GM20431 (cell line): ENCODE measurements around the gene FYTTD1.

Experiments
- in situ Hi-C: fragments of 300-500 bp; cut with MseI, MboI; formaldehyde crosslinking; loops from one replicate; pipeline ENCODE4 v1.15.0; 2020; ENCODE audit warnings: low sequenced_read_pairs; ENCODE audit not compliant: unreplicated experiment

The FYTTD1 gene

GRCh38 chr3:197736491-197737318 lies 13.0 kb upstream of the FYTTD1 start, which contains the start of gene RUBCN:
RUBCN (minus strand) TSS chr3:197736904; CDS start chr3:197736719, 185 bp downstream.
- in situ Hi-C loops, result no loop called here

- in situ Hi-C loops, result no loop called here
Measured at GRCh38 chr3:197737319-197737649, 12.4 kb upstream of the FYTTD1 start.

- in situ Hi-C loops, result no loop called here
Measured at GRCh38 chr3:197737749-197738462, 11.8 kb upstream of the FYTTD1 start.

GRCh38 chr3:197742787-197743186 lies 6.9 kb upstream of the FYTTD1 start:
- in situ Hi-C loops, result no loop called here

GRCh38 chr3:197746209-197746608 lies 3.5 kb upstream of the FYTTD1 start:
- in situ Hi-C loops, result no loop called here

- in situ Hi-C loops, result no loop called here
Measured at GRCh38 chr3:197746801-197747237, 2.9 kb upstream of the FYTTD1 start.

- in situ Hi-C loops, result no loop called here
Measured at GRCh38 chr3:197748597-197749314, 927 bp upstream of the FYTTD1 start.

GRCh38 chr3:197749315-197749600 lies 425 bp upstream of the FYTTD1 start:
- in situ Hi-C loops, result no loop called here

- in situ Hi-C loops, result no loop called here
Measured at GRCh38 chr3:197750396-197750831, 731 bp downstream of the FYTTD1 start.

GRCh38 chr3:197750858-197751737 lies 1.4 kb downstream of the FYTTD1 start:
- in situ Hi-C loops, result no loop called here

- in situ Hi-C loops, result no loop called here
Measured at GRCh38 chr3:197752107-197752506, 2.4 kb downstream of the FYTTD1 start.

GRCh38 chr3:197753263-197753662 lies 3.6 kb downstream of the FYTTD1 start:
- in situ Hi-C loops, result no loop called here

GRCh38 chr3:197756704-197757103 lies 7.0 kb downstream of the FYTTD1 start:
- in situ Hi-C loops, result no loop called here

- in situ Hi-C loops, result no loop called here
Measured at GRCh38 chr3:197758512-197758911, 8.8 kb downstream of the FYTTD1 start.

- in situ Hi-C loops, result no loop called here
Measured at GRCh38 chr3:197761784-197762183, 12.1 kb downstream of the FYTTD1 start.

- in situ Hi-C loops, result no loop called here
Measured at GRCh38 chr3:197775317-197775716, 25.6 kb downstream of the FYTTD1 start.

GRCh38 chr3:197782230-197782629 lies 32.5 kb downstream of the FYTTD1 start:
- in situ Hi-C loops, result no loop called here

- in situ Hi-C loops, result no loop called here
Measured at GRCh38 chr3:197784019-197784585, 34.4 kb downstream of the FYTTD1 start.

- in situ Hi-C loops, result no loop called here
Measured at GRCh38 chr3:197787412-197787811, 37.7 kb downstream of the FYTTD1 start.

- in situ Hi-C loops, result no loop called here
Measured at GRCh38 chr3:197789309-197789708, 39.6 kb downstream of the FYTTD1 start.
